Skeletal muscle satellite cell (primary cell): ENCODE measurements around the gene PEX11B.

Source experiments
- H3K27me3 ChIP-seq: 2 replicates; pipeline ENCODE4 v1.7.0; 2013; ENCODE audit warnings: low read length; ENCODE audit not compliant: control insufficient read depth, insufficient read depth
- H3K36me3 ChIP-seq: 2 replicates; pipeline ENCODE4 v1.7.0; 2013; ENCODE audit warnings: mild to moderate bottlenecking, control low read depth, low read length; ENCODE audit not compliant: insufficient read depth
- H3K4me1 ChIP-seq: 2 replicates; pipeline ENCODE4 v1.7.0; 2013; ENCODE audit warnings: low read length; ENCODE audit not compliant: control insufficient read depth, insufficient read depth
- H3K4me2 ChIP-seq: 2 replicates; pipeline ENCODE4 v1.7.0; 2013; ENCODE audit warnings: mild to moderate bottlenecking, low read length
- H3K4me3 ChIP-seq: 2 replicates; pipeline ENCODE4 v1.7.0; 2013; ENCODE audit warnings: low read length
- H3K9ac ChIP-seq: 2 replicates; pipeline ENCODE4 v1.7.0; 2013; ENCODE audit warnings: mild to moderate bottlenecking, low read depth, low read length, moderate library complexity
- H3K9me3 ChIP-seq: replicated peaks from 2 replicates; pipeline ENCODE4 v1.7.0; 2013; ENCODE audit warnings: mild to moderate bottlenecking, control low read depth, low read length

The PEX11B gene

GRCh38 chr1:145959957-145960467 lies 41.5 kb upstream of the PEX11B start:
- Histone ChIP-seq H3K9ac (peak overlapping the region; percentile 69), H3K4me1 (peaks cover 61% of the 10 kb centered on the region), H3K27me3 (no peaks in the 10 kb centered on the region), H3K9me3 (no peaks in the 10 kb centered on the region), H3K4me2 (peak overlapping the region; percentile 86), H3K36me3 (no peaks in the 10 kb centered on the region), H3K4me3 (peak overlapping the region; percentile 81)

- Histone ChIP-seq H3K4me3 (no peak overlapping the region), H3K9ac (no peak overlapping the region), H3K4me1 (peaks cover 66% of the 10 kb centered on the region), H3K4me2 (no peak overlapping the region), H3K9me3 (no peaks in the 10 kb centered on the region), H3K36me3 (no peaks in the 10 kb centered on the region), H3K27me3 (no peaks in the 10 kb centered on the region)
Observed at GRCh38 chr1:145959333-145959732, 40.8 kb upstream of the PEX11B start.

GRCh38 chr1:145958734-145959133 lies 40.2 kb upstream of the PEX11B start:
- Histone ChIP-seq H3K4me1 (peaks cover 61% of the 10 kb centered on the region), H3K27me3 (no peaks in the 10 kb centered on the region), H3K4me2 (no peak overlapping the region), H3K4me3 (no peak overlapping the region), H3K9ac (no peak overlapping the region), H3K9me3 (no peaks in the 10 kb centered on the region), H3K36me3 (no peaks in the 10 kb centered on the region)

DNA sequence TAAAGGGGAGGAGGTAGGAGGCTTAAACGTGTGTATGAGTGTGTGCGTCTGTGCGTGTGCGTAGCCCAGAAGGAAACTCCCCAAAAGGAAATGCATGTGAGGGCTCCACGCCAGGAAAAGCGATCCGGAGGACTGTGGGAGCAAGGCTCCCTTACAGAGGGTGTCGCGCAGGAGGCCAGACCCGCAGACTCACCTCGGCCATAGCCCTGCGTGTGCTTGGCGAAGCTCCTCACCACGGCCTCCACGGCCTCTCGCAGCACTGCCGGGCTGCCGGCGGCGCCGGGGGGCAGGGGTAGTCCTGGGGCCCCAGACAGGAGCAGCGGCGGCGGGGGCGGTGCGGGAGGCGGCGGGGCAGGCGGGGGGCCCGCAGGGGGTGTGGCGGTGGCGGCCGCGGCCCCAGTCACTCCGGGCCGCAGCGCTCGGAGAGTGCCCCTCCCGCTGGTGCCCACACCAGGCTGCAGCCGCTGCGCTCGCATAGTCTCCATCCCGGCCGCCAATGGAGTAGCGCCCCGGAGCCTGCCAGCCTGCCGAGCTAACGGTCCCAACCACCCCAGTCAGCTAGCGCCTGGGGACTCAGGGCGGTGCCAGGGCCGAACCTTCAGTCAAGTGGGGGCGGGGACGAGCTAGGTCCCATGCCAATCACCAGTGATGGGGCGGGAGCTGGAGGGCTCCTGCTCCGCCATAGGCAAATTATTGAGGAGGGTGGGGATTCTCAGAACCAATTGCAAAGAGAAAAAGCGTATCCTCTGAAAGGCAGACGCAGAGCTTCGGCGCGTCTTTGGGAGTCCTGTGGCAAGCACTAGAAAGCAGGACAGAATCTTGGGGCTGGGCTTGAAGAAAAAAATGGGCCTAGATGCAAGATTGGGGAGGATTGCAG lies 39.2 kb upstream of the PEX11B start, which contains the start of gene LIX1L:
TSS of gene LIX1L (minus strand) at position 575 of the 877 bp plus-strand sequence. CDS start at position 485, 90 bp downstream.
- Histone ChIP-seq H3K27me3 (no peaks in the 10 kb centered on the region), H3K9me3 (no peaks in the 10 kb centered on the region), H3K4me1 (peaks cover 50% of the 10 kb centered on the region), H3K9ac (peak within 1 kb of the TSS; percentile 91), H3K36me3 (no peaks in the 10 kb centered on the region), H3K4me3 (peak within 1 kb of the TSS; percentile 83), H3K4me2 (peak within 1 kb of the TSS; percentile 97)

DNA sequence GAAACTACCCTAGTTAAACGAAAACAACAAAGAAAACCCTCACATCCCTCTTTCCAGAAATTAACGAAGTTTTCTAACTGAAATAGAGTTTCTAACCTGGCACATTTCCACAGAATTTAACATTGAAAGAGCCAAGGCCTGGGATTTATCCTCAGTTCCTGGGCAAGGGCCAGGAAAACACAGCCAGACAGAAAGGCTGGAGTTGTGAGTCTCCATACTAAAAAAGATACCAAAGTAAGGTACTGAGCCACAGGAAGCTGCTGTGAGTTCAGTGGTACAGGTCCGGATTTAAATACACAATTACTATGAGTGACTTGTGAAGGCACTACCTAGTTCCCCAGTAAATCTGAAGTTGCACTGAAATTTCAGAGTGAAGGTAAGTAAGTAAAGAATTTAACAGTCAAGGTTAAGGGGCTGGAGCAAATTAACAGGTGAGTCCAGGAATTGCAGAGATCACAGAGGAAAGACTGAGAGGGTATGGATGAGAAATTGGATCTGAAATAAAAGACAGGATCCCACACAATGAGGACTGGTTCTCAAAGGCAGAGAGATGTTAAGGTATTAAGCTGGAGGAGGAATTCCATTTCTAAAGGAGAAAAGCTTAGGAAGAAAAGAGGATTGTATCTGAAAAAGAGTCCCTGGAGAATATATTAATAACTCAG lies 38.4 kb upstream of the PEX11B start:
- Histone ChIP-seq H3K9ac (peak overlapping the region; percentile 91), H3K4me1 (peaks cover 45% of the 10 kb centered on the region), H3K36me3 (peaks cover 5% of the 10 kb centered on the region)

DNA sequence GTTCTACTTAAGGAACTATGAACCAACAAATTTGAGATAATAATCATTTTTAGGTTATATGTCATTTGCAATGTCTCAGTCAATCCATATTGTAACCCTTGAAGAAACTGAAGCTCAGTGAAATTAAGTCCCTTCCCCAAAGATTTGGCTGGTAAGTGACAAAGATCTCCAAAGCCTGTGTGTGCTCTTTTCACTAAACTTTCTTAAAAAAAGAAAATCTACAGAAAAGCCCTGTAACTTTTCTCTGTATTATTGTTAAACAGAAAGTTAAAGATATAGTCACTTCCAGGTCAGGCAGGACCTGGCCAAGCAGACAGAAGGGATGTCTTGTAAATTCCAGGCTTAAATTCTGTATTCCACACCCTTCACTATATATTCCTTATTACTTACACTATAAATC lies 37.8 kb upstream of the PEX11B start:
- Histone ChIP-seq H3K4me3 (peak overlapping the region; percentile 83), H3K27me3 (no peaks in the 10 kb centered on the region), H3K9ac (peak overlapping the region; percentile 91), H3K36me3 (peaks cover 7% of the 10 kb centered on the region), H3K9me3 (no peaks in the 10 kb centered on the region), H3K4me2 (peak overlapping the region; percentile 97), H3K4me1 (peaks cover 39% of the 10 kb centered on the region)

More for the DNA sequence above, 38.4 kb upstream of the PEX11B start:
- Histone ChIP-seq H3K9me3 (no peaks in the 10 kb centered on the region), H3K4me3 (peak overlapping the region; percentile 83), H3K4me2 (peak overlapping the region; percentile 97), H3K27me3 (no peaks in the 10 kb centered on the region)

DNA sequence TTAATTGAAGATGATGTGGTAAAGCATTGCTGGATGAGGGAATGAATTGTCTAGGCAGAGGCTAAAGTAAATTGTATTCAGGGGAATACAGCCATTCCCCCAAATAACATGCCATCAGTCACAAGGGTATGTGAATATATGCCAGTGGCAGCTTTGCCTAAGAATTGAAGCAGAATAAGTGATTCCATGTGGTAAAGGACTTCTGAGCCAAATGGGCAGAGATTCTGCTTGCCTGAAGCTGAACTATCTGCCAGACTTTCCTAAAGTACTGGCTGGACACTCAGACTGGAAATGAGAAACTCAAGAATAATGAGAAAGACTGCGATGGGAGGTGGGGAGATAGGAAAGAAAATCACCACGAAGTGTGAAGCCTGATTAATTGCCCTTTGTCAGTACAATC lies 36.9 kb upstream of the PEX11B start:
- peaks cover 30% of the 10 kb centered on the region for H3K4me1 ChIP-seq
- peak overlapping the region; percentile 83 for H3K4me3 ChIP-seq
- no peaks in the 10 kb centered on the region for H3K9me3 ChIP-seq
- H3K9ac ChIP-seq = peak overlapping the region; percentile 91
- H3K36me3 ChIP-seq = peaks cover 7% of the 10 kb centered on the region
- peak overlapping the region; percentile 97 for H3K4me2 ChIP-seq
- H3K27me3 ChIP-seq = no peaks in the 10 kb centered on the region

DNA sequence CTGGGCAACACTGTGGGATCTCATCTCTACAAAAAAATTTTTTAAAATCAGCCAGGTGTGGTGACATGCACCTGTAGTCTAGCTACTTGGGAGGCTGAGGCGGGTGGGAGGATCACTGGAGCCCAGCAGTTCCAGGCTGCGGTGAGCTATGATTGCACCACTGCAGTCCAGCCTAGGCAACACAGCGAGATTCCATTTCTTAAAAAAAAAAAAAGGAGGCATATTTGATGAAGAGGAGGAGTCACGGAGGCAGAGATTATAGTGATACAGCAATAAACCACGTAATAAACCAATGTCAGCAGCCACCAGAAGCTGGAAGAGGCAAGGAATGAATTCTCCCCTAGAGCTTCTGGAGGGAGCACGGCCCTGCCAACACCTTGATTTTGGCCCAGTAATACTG lies 35.3 kb upstream of the PEX11B start:
- Histone ChIP-seq H3K9ac (no peak overlapping the region), H3K36me3 (peaks cover 15% of the 10 kb centered on the region), H3K27me3 (no peaks in the 10 kb centered on the region), H3K4me1 (peaks cover 33% of the 10 kb centered on the region), H3K4me2 (no peak overlapping the region), H3K9me3 (no peaks in the 10 kb centered on the region), H3K4me3 (no peak overlapping the region)

GRCh38 chr1:145952903-145953302 lies 34.4 kb upstream of the PEX11B start:
- no peak overlapping the region for H3K4me3 ChIP-seq
- H3K36me3 ChIP-seq = peaks cover 15% of the 10 kb centered on the region
- H3K9ac ChIP-seq = no peak overlapping the region
- H3K27me3 ChIP-seq = no peaks in the 10 kb centered on the region
- H3K4me1 ChIP-seq = peaks cover 28% of the 10 kb centered on the region
- H3K4me2 ChIP-seq = no peak overlapping the region
- no peaks in the 10 kb centered on the region for H3K9me3 ChIP-seq

DNA sequence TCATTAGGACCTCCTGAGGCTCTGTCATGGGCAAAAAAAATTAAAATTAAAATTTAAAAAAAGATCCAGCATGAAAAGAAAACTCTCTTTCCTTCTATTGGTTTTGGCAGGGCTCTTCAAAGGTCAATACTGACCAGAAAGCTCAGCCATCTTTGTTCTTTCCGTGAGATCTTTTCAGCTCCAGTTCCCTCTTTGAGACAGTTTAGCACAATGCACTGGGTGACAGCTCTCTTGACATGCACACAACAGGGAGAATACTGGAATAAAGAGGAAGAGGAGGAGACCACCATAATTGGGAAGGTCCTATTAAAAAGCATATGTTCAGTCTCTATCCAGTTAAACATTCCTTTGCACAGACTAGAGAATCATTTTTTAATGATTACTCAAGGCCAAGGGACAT lies 33.0 kb upstream of the PEX11B start:
- peaks cover 18% of the 10 kb centered on the region for H3K36me3 ChIP-seq
- peaks cover 26% of the 10 kb centered on the region for H3K4me1 ChIP-seq
- no peaks in the 10 kb centered on the region for H3K9me3 ChIP-seq
- H3K4me3 ChIP-seq = no peak overlapping the region
- no peak overlapping the region for H3K4me2 ChIP-seq
- no peaks in the 10 kb centered on the region for H3K27me3 ChIP-seq
- H3K9ac ChIP-seq = no peak overlapping the region

- peaks cover 3% of the 10 kb centered on the region for H3K4me1 ChIP-seq
- no peak overlapping the region for H3K4me3 ChIP-seq
- no peak overlapping the region for H3K9ac ChIP-seq
- H3K9me3 ChIP-seq = no peaks in the 10 kb centered on the region
- no peaks in the 10 kb centered on the region for H3K27me3 ChIP-seq
- H3K4me2 ChIP-seq = no peak overlapping the region
- peaks cover 26% of the 10 kb centered on the region for H3K36me3 ChIP-seq
Observed at GRCh38 chr1:145949219-145949618, 30.7 kb upstream of the PEX11B start.
